Activated naive CD8-positive, alpha-beta T cell treated with anti-CD3 and anti-CD28 coated beads, Interleukin-2, amount 50 U/mL, for 24 hours (primary cell): ENCODE data around the gene CCDC14.
"Not testable (repeated sequence)": the region's sequence is repeated elsewhere in the genome, so short reads cannot be mapped to it uniquely, and the experiment has no call there.

ENCODE experiments used
- ATAC-seq: fragments of 150-1000 bp; cut with Tn5 transposase; one replicate; pipeline ENCODE4 v1.10.0; 2021
- DNase-seq: peaks from one replicate; pipeline ENCODE4 v3.0.0; 2021
- H3K27ac Mint-ChIP-seq: one replicate; pipeline ENCODE4 v1.8.0; 2021; ENCODE audit warnings: mild to moderate bottlenecking, mixed read lengths
- H3K27me3 Mint-ChIP-seq: one replicate; pipeline ENCODE4 v1.8.0; 2021; ENCODE audit warnings: mixed read lengths
- H3K36me3 Mint-ChIP-seq: one replicate; pipeline ENCODE4 v1.8.0; 2021; ENCODE audit warnings: low read depth, mixed read lengths
- H3K4me1 Mint-ChIP-seq: one replicate; pipeline ENCODE4 v1.8.0; 2021; ENCODE audit warnings: mixed read lengths
- H3K4me3 Mint-ChIP-seq: one replicate; pipeline ENCODE4 v1.8.0; 2021; ENCODE audit warnings: mild to moderate bottlenecking, moderate library complexity, mixed read lengths
- H3K9me3 Mint-ChIP-seq: one replicate; pipeline ENCODE4 v1.8.0; 2021; ENCODE audit warnings: mixed read lengths

The CCDC14 gene

GRCh38 chr3:123899300-123899865, 61.6 kb downstream of the CCDC14 start:
- Mint-ChIP-seq H3K4me1 (no peaks in the 10 kb centered on the region), H3K9me3 (no peaks in the 10 kb centered on the region), H3K4me3 (no peak overlapping the region), H3K27me3 (peaks cover 4% of the 10 kb centered on the region), H3K27ac (no peak overlapping the region), H3K36me3 (no peaks in the 10 kb centered on the region)
- DNase-seq, result no peak
- no peak for ATAC-seq

GRCh38 chr3:123893012-123893411, 68.0 kb downstream of the CCDC14 start:
- H3K27me3 Mint-ChIP-seq, result peaks cover 16% of the 10 kb centered on the region
- no peak for ATAC-seq
- DNase-seq, result no peak
- no peak overlapping the region for H3K4me3 Mint-ChIP-seq
- H3K9me3 Mint-ChIP-seq, result peaks cover 17% of the 10 kb centered on the region
- H3K36me3 Mint-ChIP-seq, result peaks cover 4% of the 10 kb centered on the region
- H3K4me1 Mint-ChIP-seq, result no peaks in the 10 kb centered on the region
- H3K27ac Mint-ChIP-seq, result no peak overlapping the region

- DNase-seq (no peak), ATAC-seq (no peak)
- Mint-ChIP-seq H3K4me3 (no peak overlapping the region), H3K27me3 (peaks cover 18% of the 10 kb centered on the region), H3K9me3 (peaks cover 17% of the 10 kb centered on the region), H3K4me1 (no peaks in the 10 kb centered on the region), H3K27ac (no peak overlapping the region), H3K36me3 (peaks cover 4% of the 10 kb centered on the region)
Observed at GRCh38 chr3:123892195-123892594, 68.8 kb downstream of the CCDC14 start.

GRCh38 chr3:123890991-123891390, 70.0 kb downstream of the CCDC14 start:
- peaks cover 17% of the 10 kb centered on the region for H3K9me3 Mint-ChIP-seq
- DNase-seq, H3K4me1 Mint-ChIP-seq, H3K4me3 Mint-ChIP-seq, ATAC-seq, H3K27ac Mint-ChIP-seq, H3K36me3 Mint-ChIP-seq: not testable (repeated sequence)
- peaks cover 23% of the 10 kb centered on the region for H3K27me3 Mint-ChIP-seq

- not testable (repeated sequence) for DNase-seq, H3K4me1 Mint-ChIP-seq, H3K4me3 Mint-ChIP-seq, H3K27ac Mint-ChIP-seq, H3K36me3 Mint-ChIP-seq, ATAC-seq
- Mint-ChIP-seq H3K27me3 (peaks cover 29% of the 10 kb centered on the region), H3K9me3 (peaks cover 17% of the 10 kb centered on the region)
Observed at GRCh38 chr3:123890162-123890561, 70.9 kb downstream of the CCDC14 start.

GRCh38 chr3:123884993-123885392, 76.0 kb downstream of the CCDC14 start:
- Mint-ChIP-seq H3K27ac (no peak overlapping the region), H3K36me3 (no peaks in the 10 kb centered on the region), H3K4me1 (peaks cover 12% of the 10 kb centered on the region), H3K27me3 (peaks cover 54% of the 10 kb centered on the region), H3K9me3 (peaks cover 5% of the 10 kb centered on the region), H3K4me3 (peak overlapping the region; percentile 11)
- ATAC-seq (no peak), DNase-seq (no peak)

GRCh38 chr3:123884203-123884831, 76.7 kb downstream of the CCDC14 start, which contains the start of gene MYLK:
TSS of gene MYLK (minus strand) at chr3:123884332. CDS start at chr3:123793841, 90,491 bp downstream.
- Mint-ChIP-seq H3K4me3 (peak within 1 kb of the TSS; percentile 67), H3K9me3 (no peaks in the 10 kb centered on the region), H3K27me3 (peaks cover 48% of the 10 kb centered on the region), H3K27ac (no peak within 1 kb of the TSS), H3K36me3 (no peaks in the 10 kb centered on the region), H3K4me1 (peaks cover 12% of the 10 kb centered on the region)
- peak; percentile 88 for ATAC-seq
- peak; percentile 56 for DNase-seq

- DNase-seq (no peak), ATAC-seq (no peak)
- H3K4me1 Mint-ChIP-seq, result peaks cover 12% of the 10 kb centered on the region
- no peaks in the 10 kb centered on the region for H3K36me3 Mint-ChIP-seq
- peak overlapping the region; percentile 48 for H3K4me3 Mint-ChIP-seq
- no peaks in the 10 kb centered on the region for H3K9me3 Mint-ChIP-seq
- peaks cover 45% of the 10 kb centered on the region for H3K27me3 Mint-ChIP-seq
- H3K27ac Mint-ChIP-seq, result no peak overlapping the region
Observed at GRCh38 chr3:123883701-123884202, 77.3 kb downstream of the CCDC14 start.

GRCh38 chr3:123883111-123883510, 77.9 kb downstream of the CCDC14 start:
- H3K9me3 Mint-ChIP-seq, result no peaks in the 10 kb centered on the region

GRCh38 chr3:123881771-123882170, 79.3 kb downstream of the CCDC14 start:
- Mint-ChIP-seq H3K27me3 (peaks cover 40% of the 10 kb centered on the region), H3K27ac (no peak overlapping the region), H3K9me3 (no peaks in the 10 kb centered on the region), H3K36me3 (no peaks in the 10 kb centered on the region), H3K4me3 (no peak overlapping the region), H3K4me1 (peaks cover 12% of the 10 kb centered on the region)
- no peak for DNase-seq
- ATAC-seq, result no peak

More at GRCh38 chr3:123883111-123883510, 77.9 kb downstream of the CCDC14 start:
- Mint-ChIP-seq H3K4me3 (peak overlapping the region; percentile 48), H3K27me3 (peaks cover 45% of the 10 kb centered on the region), H3K36me3 (no peaks in the 10 kb centered on the region), H3K27ac (no peak overlapping the region), H3K4me1 (peaks cover 12% of the 10 kb centered on the region)
- no peak for DNase-seq
- ATAC-seq, result no peak

- DNase-seq, result no peak
- Mint-ChIP-seq H3K27ac (no peak overlapping the region), H3K27me3 (peaks cover 35% of the 10 kb centered on the region), H3K36me3 (no peaks in the 10 kb centered on the region), H3K9me3 (no peaks in the 10 kb centered on the region), H3K4me1 (peaks cover 12% of the 10 kb centered on the region), H3K4me3 (no peak overlapping the region)
- ATAC-seq, result no peak
Observed at GRCh38 chr3:123880998-123881561, 79.9 kb downstream of the CCDC14 start.

- Mint-ChIP-seq H3K4me3 (no peak overlapping the region), H3K36me3 (no peaks in the 10 kb centered on the region), H3K9me3 (no peaks in the 10 kb centered on the region), H3K27me3 (peaks cover 22% of the 10 kb centered on the region), H3K27ac (no peak overlapping the region), H3K4me1 (peaks cover 6% of the 10 kb centered on the region)
- ATAC-seq (no peak), DNase-seq (no peak)
Observed at GRCh38 chr3:123878807-123879206, 82.2 kb downstream of the CCDC14 start.

GRCh38 chr3:123877965-123878364, 83.1 kb downstream of the CCDC14 start:
- Mint-ChIP-seq H3K4me3 (no peak overlapping the region), H3K27me3 (peaks cover 14% of the 10 kb centered on the region), H3K27ac (no peak overlapping the region), H3K36me3 (no peaks in the 10 kb centered on the region), H3K4me1 (no peaks in the 10 kb centered on the region), H3K9me3 (no peaks in the 10 kb centered on the region)
- ATAC-seq, result no peak
- no peak for DNase-seq

- no peak overlapping the region for H3K27ac Mint-ChIP-seq
- H3K27me3 Mint-ChIP-seq, result peaks cover 9% of the 10 kb centered on the region
- no peak for ATAC-seq
- no peaks in the 10 kb centered on the region for H3K4me1 Mint-ChIP-seq
- H3K36me3 Mint-ChIP-seq, result no peaks in the 10 kb centered on the region
- DNase-seq, result no peak
- H3K9me3 Mint-ChIP-seq, result no peaks in the 10 kb centered on the region
- H3K4me3 Mint-ChIP-seq, result no peak overlapping the region
Observed at GRCh38 chr3:123877466-123877865, 83.6 kb downstream of the CCDC14 start.

- Mint-ChIP-seq H3K9me3 (no peaks in the 10 kb centered on the region), H3K27ac (no peak overlapping the region), H3K27me3 (peaks cover 8% of the 10 kb centered on the region)
Observed at GRCh38 chr3:123876858-123877257, 84.2 kb downstream of the CCDC14 start.

More at GRCh38 chr3:123876858-123877257, 84.2 kb downstream of the CCDC14 start:
- Mint-ChIP-seq H3K36me3 (no peaks in the 10 kb centered on the region), H3K4me1 (no peaks in the 10 kb centered on the region), H3K4me3 (no peak overlapping the region)
- no peak for DNase-seq
- no peak for ATAC-seq
